GM18867 (cell line): ENCODE results near the gene SPATA13.

Experiments
- ATAC-seq: cut with Tn5 transposase; IDR thresholded peaks from one replicate; pipeline ENCODE4 v1.9.1; 2021; ENCODE audit warnings: mild to moderate bottlenecking, moderate library complexity; ENCODE audit not compliant: unreplicated experiment

SPATA13 gene

DNA sequence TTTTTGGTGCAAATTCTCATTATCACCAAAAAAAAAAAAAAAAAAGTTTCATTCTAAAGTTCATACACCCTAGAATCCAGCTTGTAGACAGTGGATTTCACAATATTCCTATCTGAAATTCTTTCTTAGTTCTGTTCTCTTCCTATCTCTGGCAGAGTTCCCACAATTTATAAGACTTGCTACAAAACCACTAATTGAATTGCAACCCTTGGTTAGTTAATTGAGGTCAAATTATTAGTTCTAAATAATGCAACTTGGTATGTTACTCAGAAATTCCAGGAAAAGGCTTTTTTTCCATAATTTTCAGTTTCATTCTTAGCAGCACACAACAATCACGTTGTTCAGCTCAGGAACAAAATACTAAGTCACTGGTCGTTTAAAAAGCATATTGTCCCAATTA is 58.5 kb downstream of the SPATA13 start:
- ATAC-seq, result no peak

DNA sequence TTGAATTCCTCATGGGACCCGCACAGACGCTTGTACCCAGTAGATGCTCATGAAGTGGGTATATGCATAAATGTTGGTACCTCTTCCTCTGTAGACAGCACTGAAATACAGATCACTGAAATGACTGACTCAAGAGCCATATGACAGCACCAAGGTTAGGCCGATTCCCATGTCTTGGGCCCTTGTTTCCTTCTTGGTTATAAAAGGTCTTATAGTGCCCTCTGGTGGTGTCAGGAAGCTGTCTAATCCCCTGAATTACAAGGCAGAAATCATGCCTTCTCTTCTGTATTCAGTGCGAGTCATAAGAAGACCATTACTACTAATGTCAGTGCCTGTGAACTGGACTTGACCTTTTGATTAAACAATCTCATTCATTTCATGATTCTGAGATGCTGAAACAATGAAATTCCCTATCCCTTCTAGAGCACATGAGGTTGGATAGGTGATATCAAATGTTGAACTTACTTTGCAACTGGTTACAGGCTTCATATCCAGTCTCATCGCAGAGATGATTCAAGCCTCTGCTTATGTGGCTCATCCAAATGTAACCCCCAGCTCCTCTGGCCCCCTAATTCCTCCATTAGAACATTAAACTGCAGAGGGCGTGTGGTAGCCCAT is 59.7 kb downstream of the SPATA13 start:
- no peak for ATAC-seq

DNA sequence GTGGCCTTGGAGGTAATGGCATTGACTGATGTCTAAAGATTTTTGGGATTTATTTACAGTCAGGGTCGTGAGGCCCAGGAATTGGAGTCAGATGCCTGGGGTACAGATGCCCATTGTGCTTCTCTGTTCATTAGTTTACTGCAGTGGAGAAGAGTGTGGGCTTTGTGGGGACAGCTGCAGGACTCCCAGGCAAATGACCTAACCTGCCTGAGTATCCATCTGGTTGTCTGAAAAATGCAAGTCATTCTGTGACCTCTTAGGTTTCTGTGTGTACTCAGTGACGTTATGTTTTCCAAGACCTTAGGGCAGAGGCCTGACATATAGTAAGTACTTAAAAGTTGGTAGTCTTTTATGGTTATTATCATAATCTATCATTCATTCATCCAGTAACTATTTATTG is 60.5 kb downstream of the SPATA13 start:
- ATAC-seq, result no peak

DNA sequence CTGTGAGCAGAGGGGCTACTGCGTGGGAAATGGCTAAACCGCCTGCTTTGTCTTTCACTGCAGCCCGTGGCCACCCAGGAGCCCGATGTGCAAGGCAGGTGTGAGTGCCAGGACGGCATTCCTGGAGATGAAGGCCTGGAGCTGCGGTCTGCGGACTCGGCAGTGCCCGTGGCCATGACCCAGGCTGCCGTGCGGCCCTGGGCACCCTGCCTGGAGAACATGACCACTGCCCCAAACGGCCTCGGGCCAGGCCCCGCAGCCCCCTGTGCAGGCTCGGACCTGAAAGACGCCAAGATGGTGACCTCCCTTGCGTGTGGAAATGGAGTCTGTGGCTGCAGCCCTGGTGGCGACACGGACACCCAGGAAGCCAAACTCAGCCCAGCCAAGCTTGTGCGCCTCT is 62.2 kb downstream of the SPATA13 start:
- no peak for ATAC-seq

DNA sequence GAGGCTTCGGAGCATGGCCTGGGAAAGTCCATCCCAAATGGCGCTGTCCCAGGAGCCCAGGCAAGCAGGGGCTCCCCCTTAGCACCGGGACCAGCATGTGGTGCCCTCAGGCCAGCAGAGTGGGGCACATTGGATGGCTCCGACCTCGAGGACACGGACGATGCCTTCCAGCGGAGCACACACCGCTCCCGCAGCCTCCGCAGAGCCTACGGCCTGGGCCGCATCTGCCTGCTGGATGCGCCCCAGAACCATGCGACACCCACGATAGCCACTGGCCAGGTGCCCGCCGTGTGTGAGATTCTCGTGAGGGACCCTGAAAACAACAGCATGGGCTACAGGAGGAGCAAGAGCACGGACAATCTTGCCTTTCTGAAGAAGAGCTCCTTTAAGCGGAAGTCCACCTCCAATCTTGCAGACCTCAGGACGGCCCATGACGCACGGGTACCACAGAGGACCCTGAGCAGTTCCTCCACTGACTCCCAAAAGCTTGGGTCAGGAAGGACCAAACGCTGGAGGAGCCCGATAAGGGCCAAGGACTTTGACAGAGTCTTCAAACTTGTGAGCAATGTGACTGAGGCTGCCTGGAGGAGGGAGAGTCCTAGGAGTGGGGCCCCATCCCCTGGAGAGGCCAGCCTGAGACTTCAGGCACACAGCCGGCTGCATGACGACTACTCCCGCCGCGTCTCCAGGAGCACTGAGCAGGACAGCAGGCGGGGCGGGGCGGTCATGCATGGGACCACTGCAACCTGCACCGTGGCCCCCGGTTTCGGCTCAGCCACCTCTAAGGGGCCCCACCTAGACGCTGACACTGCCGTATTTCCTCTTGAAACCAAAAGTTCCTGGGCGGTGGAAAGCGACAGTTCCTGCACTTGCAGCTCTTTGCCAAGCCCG is 63.1 kb downstream of the SPATA13 start:
- peak; percentile 48 for ATAC-seq

DNA sequence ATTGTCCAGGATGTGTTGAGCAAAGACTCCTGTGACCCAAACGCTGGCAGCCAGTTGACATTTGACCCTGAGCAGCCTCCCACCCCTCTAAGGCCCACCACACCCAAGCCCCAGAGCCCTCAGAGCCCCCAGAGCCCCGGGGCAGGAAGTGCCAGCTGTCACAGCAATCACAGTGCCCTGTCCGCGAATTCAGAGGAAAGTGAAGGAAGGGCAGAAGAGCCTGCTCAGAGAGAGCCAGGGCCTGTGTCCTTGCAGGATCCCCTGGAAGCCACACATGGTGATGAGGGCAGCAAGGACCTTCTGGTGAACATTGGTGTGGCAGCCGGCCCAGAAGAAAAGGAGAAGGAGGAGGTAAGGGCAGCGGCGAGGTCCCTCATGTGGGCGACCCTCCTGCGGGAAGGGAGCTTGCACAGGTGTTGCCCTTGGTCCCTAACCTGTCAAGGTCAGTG is 63.7 kb downstream of the SPATA13 start:
- peak; percentile 2 for ATAC-seq

DNA sequence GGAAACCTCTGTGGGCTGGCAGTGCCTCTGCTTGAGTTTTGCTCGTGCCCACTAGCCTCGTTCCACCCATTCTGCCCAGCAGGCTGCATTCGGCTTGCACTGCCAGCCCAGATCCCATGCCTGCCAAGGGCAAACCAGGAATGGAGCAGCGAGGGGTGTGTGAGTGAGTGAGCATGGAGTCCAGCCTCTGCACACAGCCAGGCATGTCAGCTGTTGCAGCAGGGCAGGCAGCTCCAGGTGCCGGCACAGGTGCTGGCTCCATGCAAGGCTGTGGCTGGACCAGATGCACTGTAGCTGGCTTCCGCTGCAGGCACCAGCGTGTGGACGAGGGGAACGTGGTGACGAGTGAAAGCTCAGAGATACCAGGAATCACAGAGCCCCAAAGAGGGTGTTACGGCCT is 64.5 kb downstream of the SPATA13 start:
- ATAC-seq, result no peak

DNA sequence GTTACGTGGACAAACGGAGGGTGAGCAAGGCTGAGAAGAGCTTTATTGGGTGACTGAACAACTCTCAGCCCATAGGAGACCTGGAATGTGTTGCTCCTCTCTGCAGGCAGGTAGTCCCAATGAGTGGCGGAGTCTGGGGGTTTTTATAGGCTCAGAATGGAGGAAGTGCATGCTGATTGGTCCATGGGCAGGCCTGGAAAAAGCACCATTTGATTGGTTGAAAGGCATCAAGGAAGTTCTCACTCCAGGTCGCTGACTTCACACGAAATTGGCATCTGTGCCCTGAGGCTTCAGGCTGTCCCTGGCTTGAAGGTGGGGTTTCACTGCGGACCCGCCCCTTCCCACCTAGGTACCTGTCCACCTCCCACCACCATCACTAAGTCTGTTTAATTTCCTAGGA is 65.4 kb downstream of the SPATA13 start:
- no peak for ATAC-seq

DNA sequence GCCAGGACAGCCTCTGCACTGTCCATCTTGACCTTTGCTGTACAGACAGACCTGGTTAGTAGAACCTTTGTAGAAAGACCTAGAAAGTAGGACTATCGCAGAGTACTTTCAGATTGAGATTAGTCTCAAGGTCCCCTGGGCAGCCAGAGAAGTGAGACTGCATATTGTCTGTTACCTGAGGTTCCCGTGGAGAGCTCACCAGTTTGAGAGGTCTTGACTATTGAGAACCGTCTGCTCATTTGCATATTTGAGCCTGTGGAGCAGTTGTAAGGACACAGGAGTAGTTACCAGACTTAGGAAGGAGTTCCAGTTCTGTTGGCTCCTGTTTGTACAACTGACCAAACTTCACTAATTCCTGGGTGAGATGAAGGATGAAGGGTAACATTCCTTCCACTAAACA is 66.2 kb downstream of the SPATA13 start:
- no peak for ATAC-seq

DNA sequence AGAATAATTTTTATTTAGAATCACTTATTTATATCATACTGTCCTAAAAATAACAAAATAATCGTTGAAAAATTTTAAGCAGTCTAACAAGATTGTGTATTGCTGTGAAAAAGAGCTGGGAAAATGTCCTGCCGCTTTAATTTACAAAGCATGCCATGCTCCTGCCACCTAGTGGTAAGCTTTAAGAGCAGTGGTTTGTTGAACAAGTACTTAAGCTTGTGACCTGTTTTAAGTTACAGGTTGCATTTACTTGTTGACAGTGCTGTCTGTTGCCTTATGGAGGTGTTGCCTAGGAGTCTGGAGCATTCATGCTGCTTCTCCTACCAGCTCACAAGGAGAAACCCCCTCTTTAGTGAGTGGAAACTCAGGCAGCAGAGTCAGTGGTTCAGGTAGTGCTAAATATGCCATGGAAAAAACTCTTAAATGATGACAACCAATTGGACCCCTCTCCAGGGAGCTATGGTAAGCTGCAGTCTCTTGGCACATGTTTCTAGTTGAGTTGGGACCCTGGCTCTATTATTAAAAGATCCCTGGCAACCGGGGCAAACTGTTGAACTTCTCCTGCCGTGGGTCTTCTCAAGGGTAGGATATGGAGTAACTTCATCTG is 68.4 kb downstream of the SPATA13 start:
- ATAC-seq, result no peak

DNA sequence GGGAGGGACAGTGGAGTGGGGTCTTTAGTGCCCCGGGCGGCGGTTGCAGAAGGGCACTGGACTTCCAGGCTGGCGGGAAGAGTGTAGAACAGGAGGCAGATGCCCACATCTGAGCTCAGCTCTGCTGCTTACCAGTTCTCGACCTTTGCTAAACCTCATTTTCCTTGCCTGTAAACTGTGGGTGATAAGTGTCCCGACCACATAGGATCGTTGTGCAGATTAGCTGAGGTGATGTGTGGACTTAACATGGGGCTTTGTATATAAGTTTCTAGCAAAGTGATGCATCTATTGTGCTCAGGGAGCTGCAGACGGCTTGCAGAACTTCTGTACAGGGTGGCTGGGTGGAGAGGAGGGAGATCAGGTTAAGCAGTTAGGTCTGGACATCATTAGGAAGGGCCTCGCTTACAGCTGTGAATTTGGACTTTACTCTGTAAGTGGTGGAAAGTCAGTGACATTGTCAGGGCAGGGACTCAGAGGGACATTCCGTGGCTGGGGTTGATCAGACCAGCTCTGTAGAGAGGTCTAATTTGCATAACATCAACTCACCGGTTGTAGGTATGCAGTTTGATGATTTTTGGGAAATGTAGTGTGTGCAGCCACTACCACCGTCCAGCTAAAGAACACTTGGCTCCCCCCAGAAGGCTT is 70.0 kb downstream of the SPATA13 start:
- ATAC-seq, result no peak

DNA sequence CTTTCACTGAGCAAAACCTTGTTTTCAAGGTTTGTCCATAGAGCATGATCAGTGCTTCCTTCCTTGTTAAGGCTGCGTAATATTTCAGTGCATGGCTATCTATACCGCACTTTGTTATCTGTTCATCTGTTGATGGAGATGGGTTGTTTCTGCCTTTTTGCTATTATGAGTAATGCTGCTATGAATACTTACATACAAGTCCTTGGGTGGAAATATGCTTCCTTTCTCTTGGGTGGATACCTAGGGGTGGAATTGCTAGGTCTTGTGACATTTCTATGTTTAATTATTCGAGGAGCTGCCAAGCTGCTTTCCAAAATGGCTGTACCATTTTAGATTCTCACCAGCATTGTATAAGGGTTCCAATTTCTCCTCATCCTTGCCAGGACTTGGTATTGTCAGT is 70.9 kb downstream of the SPATA13 start:
- no peak for ATAC-seq

DNA sequence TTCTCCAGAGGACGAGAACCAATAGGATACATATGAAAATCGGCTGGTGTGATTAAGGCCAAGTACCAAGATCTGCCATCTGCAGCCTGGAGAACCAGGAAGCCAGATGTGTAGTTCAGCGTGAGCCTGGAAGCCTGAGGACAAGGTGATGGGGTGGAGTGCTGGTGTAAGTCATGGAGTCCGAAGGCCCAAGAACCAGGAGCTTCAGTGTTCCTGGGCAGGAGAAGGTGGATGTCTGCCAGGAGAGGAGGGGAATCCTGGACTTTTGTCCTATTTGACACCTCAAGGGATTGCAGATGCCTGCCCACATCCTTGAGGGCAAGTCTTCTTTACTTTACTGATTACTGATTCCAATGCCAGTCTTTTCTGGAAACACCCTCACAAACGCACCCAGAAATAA is 71.5 kb downstream of the SPATA13 start:
- ATAC-seq, result no peak

DNA sequence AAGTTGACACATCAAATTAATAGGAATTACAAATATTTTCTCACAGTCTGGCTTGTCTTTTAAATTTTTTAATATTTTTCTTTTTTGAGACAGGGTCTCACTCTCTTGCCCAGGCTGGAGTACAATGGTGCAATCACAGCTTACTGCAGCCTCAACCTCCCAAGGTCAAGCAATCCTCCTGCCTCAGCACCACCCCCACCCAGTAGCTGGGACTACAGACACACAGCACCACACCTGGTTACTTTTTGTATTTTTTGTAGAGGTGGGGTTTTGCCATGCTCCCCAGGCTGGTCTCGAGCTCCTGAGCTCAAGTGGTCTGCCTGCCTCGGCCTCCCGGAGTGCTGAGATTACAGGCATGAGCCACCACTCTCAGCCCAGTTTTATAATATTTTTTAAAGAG is 72.0 kb downstream of the SPATA13 start:
- ATAC-seq, result no peak

DNA sequence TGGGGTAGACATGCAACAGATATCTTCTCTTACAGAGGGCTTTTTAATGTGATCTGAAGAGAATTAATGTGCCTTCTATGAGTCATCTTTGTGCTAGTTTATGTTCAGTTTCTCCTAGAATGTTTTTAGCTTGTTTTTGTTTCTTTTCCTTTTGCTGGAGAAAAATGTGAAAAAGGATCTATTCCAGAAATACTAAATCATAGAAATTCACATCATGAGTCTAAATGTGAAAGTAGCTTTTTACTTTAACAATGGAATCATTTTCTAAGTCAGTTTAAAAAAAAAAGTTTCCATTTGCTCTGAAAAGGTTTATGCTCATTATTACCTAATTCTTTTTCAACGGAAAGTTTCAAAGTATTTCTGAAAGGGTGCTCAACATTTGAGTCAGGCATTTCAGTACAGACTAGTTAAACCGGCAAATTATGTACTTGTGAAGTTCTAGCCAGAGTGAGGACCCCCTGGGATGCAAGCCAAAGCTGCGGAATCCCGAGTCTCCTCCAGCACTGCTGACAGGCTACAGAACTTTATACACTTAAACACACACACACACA is 72.9 kb downstream of the SPATA13 start:
- ATAC-seq, result no peak

DNA sequence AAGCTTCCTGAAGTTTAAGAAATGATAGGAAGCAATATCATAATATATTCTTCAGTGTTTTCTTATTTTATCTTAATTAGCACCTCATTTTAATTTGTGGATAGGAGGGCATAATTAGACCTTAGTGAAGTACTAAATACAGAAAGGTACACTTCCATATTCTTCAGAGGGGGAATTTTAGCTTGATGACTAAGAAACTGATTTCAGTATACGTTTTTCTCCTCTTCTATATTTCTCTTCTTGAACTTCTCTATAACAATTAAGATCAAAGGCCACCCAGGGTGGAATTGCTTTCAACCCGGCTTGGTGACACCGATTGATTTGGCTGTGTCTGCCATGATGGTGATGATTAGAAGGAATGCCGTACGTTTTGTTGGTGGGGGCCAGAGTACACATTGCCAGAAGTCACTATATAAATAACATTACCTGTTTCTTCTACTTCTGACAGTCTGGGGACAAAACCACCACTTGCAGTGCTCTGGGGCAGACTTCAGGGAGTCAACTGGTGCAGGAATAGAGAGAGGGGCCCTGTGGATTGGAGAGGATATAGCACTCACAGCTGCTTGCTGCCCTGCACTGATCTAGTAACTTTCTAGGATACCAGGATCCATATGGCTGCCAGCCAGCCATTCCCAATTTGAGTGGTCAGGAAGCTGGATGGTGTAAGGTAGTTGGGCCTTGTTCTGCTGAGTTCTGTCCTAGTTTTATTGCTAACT is 73.8 kb downstream of the SPATA13 start:
- ATAC-seq, result no peak

DNA sequence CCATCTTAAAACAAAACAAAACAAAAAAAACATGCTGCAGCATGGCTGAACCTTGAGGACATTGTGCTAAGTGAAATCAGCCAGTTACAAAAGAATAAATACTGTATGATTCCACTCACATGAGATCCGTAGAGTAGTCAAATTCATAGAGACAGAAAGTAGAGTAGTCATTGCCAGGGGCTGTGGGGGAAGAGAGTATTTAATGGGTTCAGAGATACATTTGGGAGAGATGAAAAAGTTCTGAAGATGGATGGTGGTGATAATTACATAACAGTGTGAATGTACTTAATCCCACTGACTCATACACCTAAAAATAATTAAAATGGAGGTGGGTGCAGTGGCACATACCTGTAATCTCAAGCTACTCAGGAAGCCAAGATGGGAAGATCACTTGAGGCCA is 76.8 kb downstream of the SPATA13 start:
- ATAC-seq, result no peak

DNA sequence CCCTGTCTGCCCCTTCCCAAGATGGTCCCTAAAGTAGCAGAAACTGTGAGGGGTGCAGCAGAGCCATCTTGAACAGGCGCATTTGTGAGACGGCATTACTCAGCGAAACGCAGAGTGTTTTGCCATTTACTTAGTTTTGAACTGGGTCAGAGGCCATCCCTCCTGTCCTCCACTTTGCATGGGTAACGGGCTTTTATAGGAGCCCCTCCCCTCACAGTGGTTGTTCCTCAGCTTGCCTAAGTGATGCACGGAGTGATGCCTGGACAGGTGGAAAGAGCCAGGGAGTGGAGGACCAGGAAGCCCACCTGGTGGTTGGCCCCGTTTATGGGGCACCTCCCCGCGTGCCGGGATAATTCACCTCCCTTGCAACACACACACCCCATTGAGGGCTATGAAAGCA is 80.8 kb downstream of the SPATA13 start:
- no peak for ATAC-seq

DNA sequence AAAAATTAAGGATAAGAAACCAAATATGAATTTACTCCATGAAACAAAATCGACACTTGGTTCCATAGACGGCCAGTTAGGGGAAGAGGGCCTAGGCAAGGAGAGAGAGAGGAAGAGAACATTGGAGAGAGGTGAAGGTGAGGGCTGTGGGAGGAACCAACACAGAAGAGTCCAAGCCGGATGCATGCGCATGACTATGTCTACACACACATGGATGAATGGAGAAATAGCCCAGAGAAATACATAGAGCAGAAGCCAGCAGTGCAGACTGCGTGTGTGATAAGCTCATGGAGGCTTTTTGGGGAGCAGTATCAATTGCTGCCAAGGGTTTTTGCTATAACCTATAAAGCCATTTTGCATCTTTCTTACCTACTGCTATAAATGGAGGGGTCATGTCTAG is 81.6 kb downstream of the SPATA13 start:
- no peak for ATAC-seq

DNA sequence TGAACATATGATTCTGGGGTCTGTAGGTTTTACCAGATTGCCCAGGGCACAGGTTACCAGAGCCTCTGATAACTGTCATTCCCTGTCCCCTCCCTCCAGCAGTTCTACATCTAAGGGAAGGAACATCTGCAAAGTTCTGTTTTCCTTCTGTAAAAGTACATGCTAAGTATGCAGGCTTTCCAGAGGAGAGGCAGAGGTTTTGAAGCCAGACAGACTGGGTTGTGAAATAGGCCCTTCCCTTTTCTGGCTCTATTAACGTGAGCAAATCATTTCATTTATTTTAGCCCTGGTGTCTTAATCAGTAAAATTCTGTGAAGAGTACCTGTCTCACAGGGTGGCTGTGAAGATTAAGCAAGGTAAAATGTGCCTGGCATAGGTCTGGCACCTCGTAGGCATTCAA is 82.8 kb downstream of the SPATA13 start:
- no peak for ATAC-seq

DNA sequence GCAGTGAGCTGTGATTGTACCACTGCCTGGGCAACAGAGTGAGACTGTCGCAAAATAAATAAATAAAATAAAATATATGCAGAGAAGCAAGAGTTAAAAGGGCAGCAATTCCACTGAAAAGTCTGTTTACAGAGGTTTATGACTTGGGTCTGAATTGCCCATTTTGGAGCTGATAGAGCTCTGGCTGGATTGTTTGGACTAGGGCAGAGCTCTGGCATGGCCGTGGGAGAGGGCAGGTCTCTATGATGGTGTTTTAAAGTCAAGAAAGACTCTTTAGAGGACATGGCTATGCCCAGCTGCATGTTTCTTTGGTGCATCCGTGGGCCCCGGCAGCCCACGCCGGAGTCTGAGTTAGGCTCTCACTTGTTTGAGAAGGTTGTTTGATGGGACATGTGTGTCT is 84.3 kb downstream of the SPATA13 start:
- no peak for ATAC-seq
